WTC11 (cell line): ENCODE data around the gene TSEN15. TPM values are rescaled to one million over a fixed set of nuclear protein-coding genes. Genes with fewer than 3 reads are reported as not detected.

Experiments
- ATAC-seq: fragments of 200-7000 bp; cut with Tn5 transposase; 2 replicates; pipeline ENCODE4 v1.10.0; 2021; ENCODE audit warnings: mild to moderate bottlenecking, moderate library complexity
- CTCF ChIA-PET: fragments of 300-600 bp; sonication (Branson Sonifier 250); formaldehyde crosslinking; loops from one replicate; lab custom pipeline; 2021; ENCODE audit warnings: antibody characterized with exemption; lab: Charles Lee
- POLR2A ChIA-PET: fragments of 350-600 bp; sonication (Branson Sonifier 250); formaldehyde crosslinking; loops from one replicate; lab custom pipeline; 2021; ENCODE audit warnings: antibody characterized with exemption; lab: Charles Lee
- DNase-seq: peaks from one replicate; pipeline ENCODE4 v3.0.0; 2021; ENCODE audit warnings: low spot score
- H3K27ac Mint-ChIP-seq: 2 replicates; pipeline ENCODE4 v1.8.0; 2021; ENCODE audit warnings: mixed read lengths
- H3K27me3 Mint-ChIP-seq: 2 replicates; pipeline ENCODE4 v1.8.0; 2021; ENCODE audit warnings: low read depth, mild to moderate bottlenecking, moderate library complexity, mixed read lengths
- H3K36me3 Mint-ChIP-seq: 2 replicates; pipeline ENCODE4 v1.8.0; 2021; ENCODE audit warnings: mixed read lengths
- H3K4me1 Mint-ChIP-seq: 2 replicates; pipeline ENCODE4 v1.8.0; 2022; ENCODE audit warnings: mixed read lengths
- H3K4me3 Mint-ChIP-seq: 2 replicates; pipeline ENCODE4 v1.8.0; 2021; ENCODE audit warnings: mild to moderate bottlenecking, moderate library complexity, mixed read lengths
- H3K9me3 Mint-ChIP-seq: 2 replicates; pipeline ENCODE4 v1.8.0; 2021; ENCODE audit warnings: mixed read lengths
- CREB1 ChIP-seq: sonication (generic); formaldehyde crosslinking; IDR thresholded peaks from 2 replicates; pipeline ENCODE4 v1.8.0; 2023; ENCODE audit warnings: mild to moderate bottlenecking, missing genetic modification reagents
- CREM ChIP-seq: sonication (generic); formaldehyde crosslinking; IDR thresholded peaks from 2 replicates; pipeline ENCODE4 v1.8.1; 2022; ENCODE audit warnings: mild to moderate bottlenecking, missing genetic modification reagents, moderate library complexity
- ELF4 ChIP-seq: sonication (generic); formaldehyde crosslinking; IDR thresholded peaks from 2 replicates; pipeline ENCODE4 v1.8.1; 2022; ENCODE audit warnings: low read depth, mild to moderate bottlenecking, moderate library complexity, missing genetic modification reagents
- ETV6 ChIP-seq: sonication (generic); formaldehyde crosslinking; IDR thresholded peaks from 2 replicates; pipeline ENCODE4 v1.8.1; 2022; ENCODE audit warnings: mild to moderate bottlenecking, missing genetic modification reagents
- FOXP4 ChIP-seq: sonication (generic); formaldehyde crosslinking; IDR thresholded peaks from 2 replicates; pipeline ENCODE4 v1.8.0; 2022; ENCODE audit warnings: mild to moderate bottlenecking, missing genetic modification reagents
- GABPB1 ChIP-seq: sonication (generic); formaldehyde crosslinking; IDR thresholded peaks from 2 replicates; pipeline ENCODE4 v1.8.1; 2023; ENCODE audit warnings: mild to moderate bottlenecking, missing genetic modification reagents
- NR1H2 ChIP-seq: sonication (generic); formaldehyde crosslinking; IDR thresholded peaks from 2 replicates; pipeline ENCODE4 v1.9.0; 2021; ENCODE audit warnings: mild to moderate bottlenecking, moderate library complexity, missing genetic modification reagents
- TCF7 ChIP-seq: sonication (generic); formaldehyde crosslinking; IDR thresholded peaks from 2 replicates; pipeline ENCODE4 v1.8.0; 2022; ENCODE audit warnings: mild to moderate bottlenecking, low read depth, missing genetic modification reagents, moderate library complexity
- ZNF425 ChIP-seq: fragments of 250-450 bp; sonication (Bioruptor Pico); conservative IDR thresholded peaks from 2 replicates; pipeline ENCODE4 v1.9.0; 2021; ENCODE audit warnings: mild to moderate bottlenecking
- ZNF671 ChIP-seq: fragments of 250-450 bp; sonication (Bioruptor Pico); IDR thresholded peaks from 2 replicates; pipeline ENCODE4 v1.8.0; 2021; ENCODE audit warnings: mild to moderate bottlenecking
- total RNA-seq: library from RNA; stranded (reverse); gene quantifications from 3 replicates; pipeline ENCODE4 v1.2.3, GENCODE V29; 2021
- TF ChIP-seq, protein P1 (sequence below): fragments of 250-450 bp; sonication (Bioruptor Pico); IDR thresholded peaks from 2 replicates; pipeline ENCODE4 v2.1.2; 2022; ENCODE audit warnings: mild to moderate bottlenecking, moderate library complexity

Gene TSEN15
- total RNA-seq, 1 experiment from 2014 or later, result 23.8 TPM

- no peak for TF ChIP-seq ZNF425 (CRISPR knock-in tag)
- no peak for TF ChIP-seq NR1H2 (CRISPR knock-in tag)
Observed at GRCh38 chr1:184035719-184036516, 15.6 kb upstream of the TSEN15 start (continued).

- peaks cover 15% of the 10 kb centered on the region for H3K4me1 Mint-ChIP-seq
- H3K4me3 Mint-ChIP-seq, result peak overlapping the region; percentile 68
- no peaks in the 10 kb centered on the region for H3K9me3 Mint-ChIP-seq
- 0 out of 2 replicates have a peak, but pooled peaks cover 2% of the 10 kb centered on the region for H3K36me3 Mint-ChIP-seq
- TF ChIP-seq CREB1, result 0 out of 2 replicates have a peak, but pooled peaks have one; percentile 11
- no peak for TF ChIP-seq ZNF671
- ATAC-seq (peak; percentile 75), DNase-seq (peak; percentile 62)
- peaks cover 73% of the 10 kb centered on the region for H3K27me3 Mint-ChIP-seq
- POLR2A ChIA-PET, result interaction anchor here (0.5 to 1.2 kb wide), 3 partner anchors 14 to 311 kb away, joined by 3 to 7 read pairs (median 3); partner anchors contain the start of gene TSEN15
- H3K27ac Mint-ChIP-seq, result no peak overlapping the region
- CTCF ChIA-PET, result interaction anchor here (0.7 to 1.5 kb wide), 2 partner anchors 121 to 185 kb away, joined by 3 to 5 read pairs; no protein-coding TSS in a partner anchor
Observed at GRCh38 chr1:184036517-184036949, 15.0 kb upstream of the TSEN15 start.

- TF ChIP-seq CREM (CRISPR knock-in tag) (no peak), GABPB1 (CRISPR knock-in tag) (peak; percentile 44; the same call in 1 of the 2 replicates)
- TF ChIP-seq, all 79 proteins: peak for 1
- Mint-ChIP-seq H3K4me3 (peak overlapping the region; percentile 57), H3K4me1 (peaks cover 20% of the 10 kb centered on the region), H3K9me3 (0 out of 2 replicates have a peak, but pooled peaks cover 3% of the 10 kb centered on the region), H3K27ac (no peak overlapping the region), H3K36me3 (0 out of 2 replicates have a peak, but pooled peaks cover 2% of the 10 kb centered on the region), H3K27me3 (peaks cover 67% of the 10 kb centered on the region)
- POLR2A ChIA-PET, result interaction anchor here (1.1 to 1.4 kb wide), 2 partner anchors 12 to 93 kb away, joined by 3 read pairs; no protein-coding TSS in a partner anchor
- CTCF ChIA-PET, result no interaction called here
- DNase-seq, result no peak
- no peak for ATAC-seq
Observed at GRCh38 chr1:184037849-184038591, 13.5 kb upstream of the TSEN15 start.

DNA sequence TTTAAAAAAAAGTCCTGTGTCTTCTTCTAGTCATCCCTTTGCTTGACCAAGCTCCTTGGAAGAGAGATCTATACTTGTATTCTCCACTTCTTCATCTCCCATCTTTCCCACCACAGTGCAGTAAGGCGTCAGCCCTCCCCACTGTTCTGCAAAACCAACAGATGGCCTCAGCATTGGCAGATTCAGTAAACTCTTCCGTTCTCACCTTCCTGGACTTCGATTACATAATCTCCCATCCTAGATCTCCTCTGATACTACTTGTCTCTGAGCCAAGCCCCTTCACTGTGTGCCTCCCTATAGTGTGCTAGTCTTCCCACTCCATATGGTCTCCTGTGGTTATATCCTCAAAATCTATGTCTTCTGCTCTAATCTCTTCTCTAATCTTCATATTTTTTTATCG lies 12.4 kb upstream of the TSEN15 start:
- Mint-ChIP-seq H3K4me3 (no peak overlapping the region), H3K27ac (no peak overlapping the region), H3K36me3 (0 out of 2 replicates have a peak, but pooled peaks cover 2% of the 10 kb centered on the region), H3K4me1 (peaks cover 20% of the 10 kb centered on the region), H3K9me3 (0 out of 2 replicates have a peak, but pooled peaks cover 7% of the 10 kb centered on the region), H3K27me3 (peaks cover 56% of the 10 kb centered on the region)
- ATAC-seq, result no peak
- no peak for TF ChIP-seq ETV6 (CRISPR knock-in tag)
- TF ChIP-seq ELF4, result no peak
- TF ChIP-seq CREB1, result no peak
- TF ChIP-seq, protein P1, sequence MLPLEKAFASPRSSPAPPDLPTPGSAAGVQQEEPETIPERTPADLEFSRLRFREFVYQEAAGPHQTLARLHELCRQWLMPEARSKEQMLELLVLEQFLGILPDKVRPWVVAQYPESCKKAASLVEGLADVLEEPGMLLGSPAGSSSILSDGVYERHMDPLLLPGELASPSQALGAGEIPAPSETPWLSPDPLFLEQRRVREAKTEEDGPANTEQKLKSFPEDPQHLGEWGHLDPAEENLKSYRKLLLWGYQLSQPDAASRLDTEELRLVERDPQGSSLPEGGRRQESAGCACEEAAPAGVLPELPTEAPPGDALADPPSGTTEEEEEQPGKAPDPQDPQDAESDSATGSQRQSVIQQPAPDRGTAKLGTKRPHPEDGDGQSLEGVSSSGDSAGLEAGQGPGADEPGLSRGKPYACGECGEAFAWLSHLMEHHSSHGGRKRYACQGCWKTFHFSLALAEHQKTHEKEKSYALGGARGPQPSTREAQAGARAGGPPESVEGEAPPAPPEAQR, result no peak
- no peak for TF ChIP-seq FOXP4 (CRISPR knock-in tag)
- no peak for TF ChIP-seq TCF7 (CRISPR knock-in tag)
- no peak for DNase-seq
- CTCF ChIA-PET, result no interaction called here
- POLR2A ChIA-PET, result no interaction called here
